ENCODE results near the gene EIF5A2.

- TF ChIP-seq EZH2 (IDR thresholded peaks at IDR 0.05; ENCODE audit: borderline replicate concordance, insufficient read depth, low read depth, low read length, poor library complexity, severe bottlenecking) (no peak), CTCF (IDR thresholded peaks at IDR 0.05) (no peak)
Measured at GRCh38 chr3:170863816-170864215, 44.6 kb downstream of the EIF5A2 start.
